SK-N-SH (cell line): ENCODE measurements around the gene SART1. TPM values are rescaled to one million over a fixed set of nuclear protein-coding genes. Genes with fewer than 3 reads are reported as not detected.

ENCODE experiments used
- CTCF ChIA-PET: fragments of 300-600, 350-600 bp; formaldehyde crosslinking; extraction: SDS; loops from one replicate; lab custom pipeline; 2021; lab: Yijun Ruan, JAX
- POLR2A ChIA-PET: fragments of 350-600 bp; sonication (Branson Sonifier 250); formaldehyde crosslinking; extraction: SDS; loops from one replicate; lab custom pipeline; 2020; ENCODE audit warnings: antibody characterized with exemption, inconsistent platforms; lab: Yijun Ruan, JAX
- DNase-seq: peaks from one replicate; pipeline ENCODE4 v3.0.0; 2012
- H2AFZ ChIP-seq: fragments of 200-600 bp; sonication (generic); 2 replicates; pipeline ENCODE4 v1.8.1; 2016; ENCODE audit warnings: antibody characterized with exemption, mild to moderate bottlenecking, low read depth
- H3F3A ChIP-seq: fragments of 200-600 bp; sonication (generic); replicated peaks from 2 replicates; pipeline ENCODE3; 2016; ENCODE audit warnings: antibody characterized with exemption, mild to moderate bottlenecking; ENCODE audit not compliant: insufficient read depth
- H3K27ac ChIP-seq, 2 experiments: fragments of 200-500 bp in 1 of 2; fragments of 200-600 bp in 1 of 2; sonication (Bioruptor generic) in 1 of 2; sonication (generic), shearing (Covaris generic) in 1 of 2; 2 replicates each; pipeline versions ENCODE4 v1.5.1 to v1.6.1; 2014 to 2016; ENCODE audit warnings: low read depth in 2 of 2, inconsistent platforms in 1 of 2, low read length in 1 of 2, mild to moderate bottlenecking in 1 of 2, mixed read lengths in 1 of 2
- H3K27me3 ChIP-seq: fragments of 200-600 bp; sonication (generic), shearing (Covaris generic); 2 replicates; pipeline ENCODE4 v1.6.1; 2016; ENCODE audit warnings: mixed run types; ENCODE audit not compliant: insufficient read depth
- H3K36me3 ChIP-seq, 2 experiments: fragments of 200-500 bp in 1 of 2; fragments of 200-600 bp in 1 of 2; sonication (Bioruptor generic) in 1 of 2; sonication (generic) in 1 of 2; replicated peaks in 1 of 2; 2 replicates each; pipeline versions ENCODE3 to v1.5.1; 2014 to 2016; ENCODE audit warnings: low read length in 1 of 2, mild to moderate bottlenecking in 1 of 2; ENCODE audit not compliant: insufficient read depth in 2 of 2, control insufficient read depth in 1 of 2
- H3K4me1 ChIP-seq, 2 experiments: fragments of 200-500 bp in 1 of 2; fragments of 200-600 bp in 1 of 2; sonication (Bioruptor generic) in 1 of 2; sonication (generic), shearing (Covaris generic) in 1 of 2; 2 replicates each; pipeline versions ENCODE4 v1.5.1 to v1.6.1; 2014 to 2016; ENCODE audit warnings: low read depth in 1 of 2, low read length in 1 of 2, mixed run types in 1 of 2; ENCODE audit not compliant: insufficient read depth in 2 of 2, control insufficient read depth in 1 of 2
- H3K4me2 ChIP-seq: fragments of 200-600 bp; sonication (generic), shearing (Covaris generic); 2 replicates; pipeline ENCODE4 v1.6.1; 2017; ENCODE audit warnings: mixed run types
- H3K4me3 ChIP-seq, 2 experiments: fragments of 200-500 bp in 1 of 2; fragments of 200-600 bp in 1 of 2; sonication (Bioruptor generic) in 1 of 2; sonication (generic), shearing (Covaris generic) in 1 of 2; 2 replicates each; pipeline versions ENCODE4 v1.5.1 to v1.8.1; 2014 to 2016; ENCODE audit warnings: low read depth in 2 of 2, inconsistent platforms in 1 of 2, low read length in 1 of 2, mild to moderate bottlenecking in 1 of 2, mixed read lengths in 1 of 2, moderate library complexity in 1 of 2
- H3K79me2 ChIP-seq: fragments of 200-600 bp; sonication (generic); 2 replicates; pipeline ENCODE4 v1.8.1; 2017; ENCODE audit warnings: mild to moderate bottlenecking; ENCODE audit not compliant: insufficient read depth
- H3K9ac ChIP-seq: fragments of 200-600 bp; sonication (generic); 2 replicates; pipeline ENCODE4 v1.6.1; 2017; ENCODE audit warnings: mixed run types
- H3K9me2 ChIP-seq: fragments of 200-600 bp; sonication (generic); 2 replicates; pipeline ENCODE4 v1.6.1; 2017; ENCODE audit warnings: mixed run types
- H3K9me3 ChIP-seq: fragments of 200-600 bp; sonication (generic); 2 replicates; pipeline ENCODE4 v1.6.1; 2017; ENCODE audit warnings: mixed run types, mild to moderate bottlenecking, moderate library complexity
- H4K20me1 ChIP-seq: fragments of 200-600 bp; sonication (generic); 2 replicates; pipeline ENCODE4 v1.6.1; 2017; ENCODE audit warnings: mild to moderate bottlenecking, mixed run types; ENCODE audit not compliant: insufficient read depth
- CHD2 ChIP-seq: fragments of 150-350 bp; IDR thresholded peaks from 2 replicates; pipeline ENCODE4 v1.6.1; 2018; ENCODE audit warnings: low read length; ENCODE audit not compliant: partially characterized antibody
- MEF2A ChIP-seq: IDR thresholded peaks from 2 replicates; pipeline ENCODE4 v1.4.0; 2012; ENCODE audit warnings: low read depth, borderline replicate concordance
- whole genome bisulfite sequencing: methylation state at CpG from one replicate; pipeline ENCODE4 v1.1.6; 2017; ENCODE audit warnings: low lambda C conversion rate; 5-methylcytosine and 5-hydroxymethylcytosine counted together
- polyA plus RNA-seq, 3 experiments: library from polyadenylated mRNA; depleted of rRNA; stranded (reverse); fragments of >200 nt; gene quantifications; 2 replicates each; pipeline ENCODE4 v1.2.3, GENCODE V29; 2012
- TF ChIP-seq, protein P1 (sequence below): IDR thresholded peaks from 2 replicates; pipeline ENCODE4 v1.6.1; 2012; ENCODE audit warnings: mild to moderate bottlenecking, low read depth, low read length, moderate library complexity

The SART1 gene
- polyA plus RNA-seq, 1 of the 3 experiments (the other 2 are of a cell fraction) = 73.6 TPM

DNA sequence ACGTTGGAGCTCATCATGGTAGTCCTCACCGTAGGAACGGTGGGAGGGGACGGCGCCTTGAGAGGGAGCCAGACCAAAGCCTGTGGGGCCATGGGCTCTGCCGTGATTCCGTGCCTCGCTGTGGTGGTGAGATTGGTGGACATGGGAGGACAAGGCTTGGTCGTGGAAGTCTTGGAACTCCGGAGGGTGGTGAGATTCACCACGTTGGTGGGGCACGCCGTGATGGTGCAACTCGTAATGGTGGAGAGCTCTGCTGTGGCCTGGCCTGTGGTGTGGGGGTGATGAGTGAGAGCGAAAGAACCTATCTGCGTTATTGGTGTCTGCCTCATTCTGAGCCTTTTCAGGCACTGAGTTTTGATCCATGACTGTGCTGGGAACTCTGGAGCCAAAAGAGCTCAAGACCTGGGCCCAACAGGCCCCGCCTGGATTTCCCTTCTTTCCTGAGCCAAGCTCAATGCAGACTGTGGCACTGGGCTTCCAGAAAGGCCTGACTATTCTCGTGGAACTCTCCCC, 64.5 kb downstream of the SART1 start, which contains the start of gene CATSPER1:
CATSPER1 (minus strand) TSS at position 463 of the 513 bp plus-strand sequence; CDS start at position 363, 100 bp downstream.
- Histone ChIP-seq H3K9me3 (no peaks in the 10 kb centered on the region), H3K4me2 (no peak within 1 kb of the TSS)
- CTCF ChIA-PET = interaction anchor here (0.6 to 1.8 kb wide), 3 partner anchors 10 to 233 kb away, joined by 3 to 4 read pairs (median 3); no protein-coding TSS in a partner anchor

More for the DNA sequence above, 64.5 kb downstream of the SART1 start, which contains the start of gene CATSPER1:
- DNase-seq = no peak
- 89% methylated on average over 12 of the region's 18 CpGs for WGBS
- H3F3A ChIP-seq = peaks cover 4% of the 10 kb centered on the region
- TF ChIP-seq MEF2A (no peak), CHD2 (no peak)
- TF ChIP-seq, protein P1, sequence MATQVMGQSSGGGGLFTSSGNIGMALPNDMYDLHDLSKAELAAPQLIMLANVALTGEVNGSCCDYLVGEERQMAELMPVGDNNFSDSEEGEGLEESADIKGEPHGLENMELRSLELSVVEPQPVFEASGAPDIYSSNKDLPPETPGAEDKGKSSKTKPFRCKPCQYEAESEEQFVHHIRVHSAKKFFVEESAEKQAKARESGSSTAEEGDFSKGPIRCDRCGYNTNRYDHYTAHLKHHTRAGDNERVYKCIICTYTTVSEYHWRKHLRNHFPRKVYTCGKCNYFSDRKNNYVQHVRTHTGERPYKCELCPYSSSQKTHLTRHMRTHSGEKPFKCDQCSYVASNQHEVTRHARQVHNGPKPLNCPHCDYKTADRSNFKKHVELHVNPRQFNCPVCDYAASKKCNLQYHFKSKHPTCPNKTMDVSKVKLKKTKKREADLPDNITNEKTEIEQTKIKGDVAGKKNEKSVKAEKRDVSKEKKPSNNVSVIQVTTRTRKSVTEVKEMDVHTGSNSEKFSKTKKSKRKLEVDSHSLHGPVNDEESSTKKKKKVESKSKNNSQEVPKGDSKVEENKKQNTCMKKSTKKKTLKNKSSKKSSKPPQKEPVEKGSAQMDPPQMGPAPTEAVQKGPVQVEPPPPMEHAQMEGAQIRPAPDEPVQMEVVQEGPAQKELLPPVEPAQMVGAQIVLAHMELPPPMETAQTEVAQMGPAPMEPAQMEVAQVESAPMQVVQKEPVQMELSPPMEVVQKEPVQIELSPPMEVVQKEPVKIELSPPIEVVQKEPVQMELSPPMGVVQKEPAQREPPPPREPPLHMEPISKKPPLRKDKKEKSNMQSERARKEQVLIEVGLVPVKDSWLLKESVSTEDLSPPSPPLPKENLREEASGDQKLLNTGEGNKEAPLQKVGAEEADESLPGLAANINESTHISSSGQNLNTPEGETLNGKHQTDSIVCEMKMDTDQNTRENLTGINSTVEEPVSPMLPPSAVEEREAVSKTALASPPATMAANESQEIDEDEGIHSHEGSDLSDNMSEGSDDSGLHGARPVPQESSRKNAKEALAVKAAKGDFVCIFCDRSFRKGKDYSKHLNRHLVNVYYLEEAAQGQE = no peak
- H3K9me2 ChIP-seq = no peaks in the 10 kb centered on the region
- no peak within 1 kb of the TSS for H3K9ac ChIP-seq
- no peaks in the 10 kb centered on the region for H4K20me1 ChIP-seq
- H3K27ac ChIP-seq = no peak within 1 kb of the TSS
- H3K27me3 ChIP-seq = no peaks in the 10 kb centered on the region
- no peak within 1 kb of the TSS for H3K4me3 ChIP-seq
- POLR2A ChIA-PET = no interaction called here
- H3K79me2 ChIP-seq = peaks cover 7% of the 10 kb centered on the region; the same call in 1 of the 2 replicates
- no peaks in the 10 kb centered on the region for H3K36me3 ChIP-seq
- no peak within 1 kb of the TSS for H2AFZ ChIP-seq
- peaks cover 3 to 13% of the 10 kb centered on the region in 2 experiments; a peak in 3 of 4 replicates for H3K4me1 ChIP-seq

Other genes with a start within 250 kb of the SART1 start
- 44.5 and 51.9 TPM in 2 replicates for gene KAT5, start 249.5 kb upstream of the SART1 start, polyA plus RNA-seq (2012; rRNA removed)
- gene RNASEH2C, start 240.9 kb upstream of the SART1 start, polyA plus RNA-seq (2012; rRNA removed) = 43.9 and 50.9 TPM in 2 replicates
- gene AP5B1, start 180.8 kb upstream of the SART1 start, polyA plus RNA-seq (2012; rRNA removed) = 3.8 and 4.6 TPM in 2 replicates
- not detected in 2 replicates for gene OVOL1, start 174.7 kb upstream of the SART1 start, polyA plus RNA-seq (2012; rRNA removed)
- gene SNX32, start 127.8 kb upstream of the SART1 start, polyA plus RNA-seq (2012; rRNA removed) = 0.81 and 1.0 TPM in 2 replicates
- 2,761 and 4,252 TPM in 2 replicates for gene CFL1, start 103.6 kb upstream of the SART1 start, polyA plus RNA-seq (2012; rRNA removed)
- gene MUS81, start 101.3 kb upstream of the SART1 start, polyA plus RNA-seq (2012; rRNA removed) = 39.7 and 58.2 TPM in 2 replicates
- gene EFEMP2, start 88.9 kb upstream of the SART1 start, polyA plus RNA-seq (2012; rRNA removed) = 194 and 203 TPM in 2 replicates
- 0.49 and 0.68 TPM in 2 replicates for gene CTSW, start 81.9 kb upstream of the SART1 start, polyA plus RNA-seq (2012; rRNA removed)
- gene FIBP, start 73.3 kb upstream of the SART1 start, polyA plus RNA-seq (2012; rRNA removed) = 159 and 190 TPM in 2 replicates
- gene CCDC85B, start 71.1 kb upstream of the SART1 start, polyA plus RNA-seq (2012; rRNA removed) = 34.2 and 52.8 TPM in 2 replicates
- gene FOSL1, start 61.3 kb upstream of the SART1 start, polyA plus RNA-seq (2012; rRNA removed) = 17.9 and 30.1 TPM in 2 replicates
- gene C11orf68, start 42.7 kb upstream of the SART1 start, polyA plus RNA-seq (2012; rRNA removed) = 54.4 and 65.3 TPM in 2 replicates
- 309 and 464 TPM in 2 replicates for gene DRAP1, start 42.3 kb upstream of the SART1 start, polyA plus RNA-seq (2012; rRNA removed)
- not detected in 2 replicates for gene TSGA10IP, start 16.3 kb upstream of the SART1 start, polyA plus RNA-seq (2012; rRNA removed)
- 28.9 and 31.4 TPM in 2 replicates for gene EIF1AD, start 40.4 kb downstream of the SART1 start, polyA plus RNA-seq (2012; rRNA removed)
- gene BANF1, start 40.8 kb downstream of the SART1 start, polyA plus RNA-seq (2012; rRNA removed) = 311 and 382 TPM in 2 replicates
- gene CST6, start 50.3 kb downstream of the SART1 start, polyA plus RNA-seq (2012; rRNA removed) = 0.60 and 0.90 TPM in 2 replicates
- gene CATSPER1, start 64.7 kb downstream of the SART1 start, polyA plus RNA-seq (2012; rRNA removed) = 1.9 and 2.2 TPM in 2 replicates
- gene GAL3ST3, start 87.4 kb downstream of the SART1 start, polyA plus RNA-seq (2012; rRNA removed) = 1.9 and 3.2 TPM in 2 replicates
- 90.9 and 128 TPM in 2 replicates for gene SF3B2, start 90.6 kb downstream of the SART1 start, polyA plus RNA-seq (2012; rRNA removed)
- 24.8 and 37.3 TPM in 2 replicates for gene PACS1, start 108.5 kb downstream of the SART1 start, polyA plus RNA-seq (2012; rRNA removed)